Measurements from ENCODE around the gene TEX14. TPM values are rescaled to one million over a fixed set of nuclear protein-coding genes. Genes with fewer than 3 reads are reported as not detected.
A peak's percentile ranks its signal among the peaks of the same experiment; 100 is the strongest.

TEX14 gene
- total RNA-seq, 1 experiment from 2014 or later: 0.31 TPM

GRCh38 chr17:58532555-58532951 lies 159.3 kb downstream of the TEX14 start:
- Mint-ChIP-seq H3K4me1 (peaks cover 29 to 48% of the 10 kb centered on the region in 2 experiments), H3K27me3 (ENCODE audit: low read depth) (peaks cover 58% of the 10 kb centered on the region), H3K36me3 (ENCODE audit: insufficient read depth in 1 of 3, low read depth in 3 of 3) (no peaks in the 10 kb centered on the region), H3K27ac (peak overlapping the region in 1 of 3 experiments; percentile 10; a peak in 1 of 7 replicates), H3K4me3 (peak overlapping the region; percentile 63 to 82), H3K9me3 (no peaks in the 10 kb centered on the region)
- WGBS (ENCODE audit: extremely low coverage, insufficient read length, low lambda C conversion rate): no CpG with 5 or more reads among the region's 3 CpGs
- no peak overlapping the region for H2BK5ac ChIP-seq (ENCODE audit: insufficient read length, low read length)
- H3K9me3 ChIP-seq (ENCODE audit: control insufficient read depth, low read depth, low read length): no peaks in the 10 kb centered on the region
- no peaks in the 10 kb centered on the region for H3K27me3 ChIP-seq (ENCODE audit: insufficient read depth, low read length)
- no peak overlapping the region for H3K23ac ChIP-seq (ENCODE audit: insufficient read length, low read depth, low read length)
- no peak overlapping the region for H3K14ac ChIP-seq (ENCODE audit: insufficient read depth, low read length)
- H3K4me1 ChIP-seq (ENCODE audit: insufficient read depth, low read length): 0 out of 2 replicates have a peak, but pooled peaks cover 2% of the 10 kb centered on the region
- no peak for TF ChIP-seq CTCF (conservative IDR thresholded peaks at IDR 0.05)
- H2AK5ac ChIP-seq (ENCODE audit: insufficient read length, low read length): no peak overlapping the region
- H3K23me2 ChIP-seq (ENCODE audit: insufficient read length, low read depth, low read length, poor library complexity, severe bottlenecking): peaks cover 5% of the 10 kb centered on the region
- DNase-seq: no peak
- no peak overlapping the region for H4K91ac ChIP-seq (ENCODE audit: insufficient read length, low read depth, low read length)
- H4K5ac ChIP-seq (ENCODE audit: insufficient read length, low read depth, low read length): no peak overlapping the region
- H2BK20ac ChIP-seq (ENCODE audit: low read depth, low read length, poor library complexity, severe bottlenecking): no peak overlapping the region
- H4K8ac ChIP-seq (replicated peaks; ENCODE audit: insufficient read length, low read depth, low read length): no peak overlapping the region
- no peaks in the 10 kb centered on the region for H3K79me2 ChIP-seq (ENCODE audit: insufficient read depth, low read length)
- no peak overlapping the region for H2BK12ac ChIP-seq (ENCODE audit: insufficient read length, low read depth, low read length)
- peak overlapping the region; percentile 48 for H3K4me2 ChIP-seq (ENCODE audit: insufficient read depth, insufficient read length, low read length)
- no peak overlapping the region for H2BK120ac ChIP-seq (ENCODE audit: low read depth, low read length, poor library complexity, severe bottlenecking)
- H3K9ac ChIP-seq (ENCODE audit: extremely low read depth, insufficient read length, low read length): no peak overlapping the region
- no peak overlapping the region for H3K4ac ChIP-seq (ENCODE audit: low read depth, low read length)
- H3K79me1 ChIP-seq (ENCODE audit: insufficient read depth, low read depth, low read length, poor library complexity, severe bottlenecking): no peaks in the 10 kb centered on the region
- H3K27ac ChIP-seq (ENCODE audit: insufficient read length, low read depth, low read length): no peak overlapping the region
- H2BK15ac ChIP-seq (ENCODE audit: low read depth, low read length): no peak overlapping the region
- no peak overlapping the region for H3K56ac ChIP-seq (ENCODE audit: insufficient read length, low read depth, low read length)
- no peak overlapping the region for H3T11ph ChIP-seq (ENCODE audit: low read length)
- no peak overlapping the region for H3K18ac ChIP-seq (ENCODE audit: insufficient read length, low read depth, low read length)
- no peaks in the 10 kb centered on the region for H4K20me1 ChIP-seq (ENCODE audit: control insufficient read depth, insufficient read depth, insufficient read length)
- H2AFZ ChIP-seq (ENCODE audit: low read length): no peak overlapping the region
